H1 (cell line): ENCODE results near the gene PITPNC1. TPM values are rescaled to one million over a fixed set of nuclear protein-coding genes. Genes with fewer than 3 reads are reported as not detected.

Source experiments
- CHD2 ChIP-seq: IDR thresholded peaks from 2 replicates; pipeline ENCODE4 v1.6.1; 2012; ENCODE audit warnings: low read length, improper control_type of control experiment
- HDAC6 ChIP-seq: IDR thresholded peaks from one replicate; pipeline ENCODE4 v1.7.1; 2012; ENCODE audit warnings: low read depth, mild to moderate bottlenecking, inconsistent platforms, low read length, moderate library complexity
- RBBP5 ChIP-seq: IDR thresholded peaks from 2 replicates; pipeline ENCODE4 v1.7.1; 2012; ENCODE audit warnings: low read depth, mild to moderate bottlenecking, inconsistent platforms, low read length, moderate library complexity, borderline replicate concordance
- SP1 ChIP-seq: IDR thresholded peaks from 2 replicates; pipeline ENCODE4 v1.6.1; 2011; ENCODE audit warnings: low read depth, low read length
- TEAD4 ChIP-seq: IDR thresholded peaks from 2 replicates; pipeline ENCODE4 v1.6.1; 2012; ENCODE audit warnings: low read depth, low read length, inconsistent platforms, mixed read lengths
- polyA plus RNA-seq, 7 experiments: library from polyadenylated mRNA; depleted of rRNA in 3 of 7; stranded (reverse) in 5 of 7; unstranded in 2 of 7; fragments of >200 nt in 5 of 7; fragments of 200-250 nt in 2 of 7; gene quantifications; 1 replicate in 5 of 7; 2 replicates in 1 of 7; 4 replicates in 1 of 7; pipeline versions ENCODE4 v1.2.1 to v1.2.3, GENCODE V29; 2011 to 2013; ENCODE audit warnings: missing spikeins in 2 of 7, mixed read lengths in 2 of 7
- total RNA-seq: library from RNA; stranded (reverse); fragmentation: NEBNext Ultra II Directional; extraction: Animal tissue kit (Norgen Biotek cat#: 25700); gene quantifications from 2 replicates; pipeline ENCODE4 v1.2.1, GENCODE V29; 2021

PITPNC1 gene
- total and polyA plus RNA-seq, 2 of the 8 experiments (the other 6 are each of a cell fraction or from before 2014, with no cell fraction given), result 17.6 to 54.7 TPM

DNA sequence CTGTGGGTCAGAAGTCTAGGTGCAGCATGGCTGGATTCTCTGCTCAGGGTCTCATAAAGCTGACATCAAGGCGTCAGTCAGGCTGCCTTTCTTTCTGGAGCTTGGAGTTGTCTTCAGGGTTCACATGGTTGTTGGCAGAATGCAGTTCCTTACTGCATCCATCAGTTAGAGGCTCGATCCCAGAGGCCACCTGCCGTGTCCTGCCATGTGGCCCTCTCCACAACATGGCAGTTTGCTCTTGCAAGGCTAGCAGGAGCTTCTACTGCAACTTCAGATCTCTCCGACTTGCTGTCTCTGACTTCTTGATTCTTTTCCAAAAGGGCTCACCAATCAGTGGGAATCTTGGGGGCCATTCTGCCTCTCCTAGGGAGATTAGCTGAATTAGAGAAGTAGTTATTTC lies 11.9 kb downstream of the PITPNC1 start (continued):
- TF ChIP-seq RBBP5, result no peak
- no peak for TF ChIP-seq SP1
- no peak for TF ChIP-seq HDAC6
- no peak for TF ChIP-seq CHD2
- no peak for TF ChIP-seq TEAD4
